Neural cell (in vitro differentiated cells): ENCODE measurements around the gene SPATA2L.

ENCODE experiments used
- EP300 ChIP-seq: fragments of 450-650 bp; conservative IDR thresholded peaks from 2 replicates; pipeline ENCODE4 v1.6.1; 2014; ENCODE audit warnings: antibody characterized with exemption, mild to moderate bottlenecking, moderate library complexity; ENCODE audit not compliant: poor library complexity, severe bottlenecking
- RAD21 ChIP-seq: fragments of 450-650 bp; conservative IDR thresholded peaks from 2 replicates; pipeline ENCODE4 v1.6.1; 2014; ENCODE audit warnings: antibody characterized with exemption, mild to moderate bottlenecking, moderate library complexity
- TAF1 ChIP-seq: IDR thresholded peaks from 2 replicates; pipeline ENCODE4 v1.6.1; 2012; ENCODE audit warnings: low read depth
- TF ChIP-seq, protein P1 (sequence below): fragments of 450-650 bp; IDR thresholded peaks from 2 replicates; pipeline ENCODE4 v1.5.1; 2014; ENCODE audit warnings: antibody characterized with exemption, mild to moderate bottlenecking, moderate library complexity; ENCODE audit not compliant: poor library complexity, severe bottlenecking

DNA sequence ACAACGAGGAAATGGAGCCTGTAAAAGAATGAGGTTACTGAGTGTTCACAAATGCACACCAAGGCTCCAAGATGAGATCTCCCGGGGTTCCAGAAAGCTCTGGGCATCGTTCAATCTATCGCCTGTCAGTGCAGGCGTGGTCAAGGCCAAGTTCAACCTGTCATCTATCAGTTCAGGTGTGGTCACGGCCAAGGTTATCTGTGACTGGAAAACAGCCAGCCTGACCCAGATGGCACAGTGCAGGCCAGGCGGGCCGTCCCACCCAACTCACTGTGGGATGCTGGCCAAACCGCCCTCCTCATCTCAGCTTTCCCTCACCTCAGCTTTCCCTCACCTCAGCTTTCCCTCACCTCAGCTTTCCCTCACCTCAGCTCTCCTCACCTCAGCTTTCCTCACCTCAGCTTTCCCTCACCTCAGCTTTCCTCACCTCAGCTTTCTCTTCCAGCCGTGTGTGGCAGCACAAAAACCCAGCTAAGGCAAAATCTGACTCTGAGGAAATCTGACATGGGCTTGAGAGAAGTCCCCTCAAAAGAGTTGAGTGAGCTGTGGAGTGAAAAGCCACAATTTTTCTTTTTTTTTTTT is 46.4 kb downstream of the SPATA2L start:
- TF ChIP-seq, protein P1, sequence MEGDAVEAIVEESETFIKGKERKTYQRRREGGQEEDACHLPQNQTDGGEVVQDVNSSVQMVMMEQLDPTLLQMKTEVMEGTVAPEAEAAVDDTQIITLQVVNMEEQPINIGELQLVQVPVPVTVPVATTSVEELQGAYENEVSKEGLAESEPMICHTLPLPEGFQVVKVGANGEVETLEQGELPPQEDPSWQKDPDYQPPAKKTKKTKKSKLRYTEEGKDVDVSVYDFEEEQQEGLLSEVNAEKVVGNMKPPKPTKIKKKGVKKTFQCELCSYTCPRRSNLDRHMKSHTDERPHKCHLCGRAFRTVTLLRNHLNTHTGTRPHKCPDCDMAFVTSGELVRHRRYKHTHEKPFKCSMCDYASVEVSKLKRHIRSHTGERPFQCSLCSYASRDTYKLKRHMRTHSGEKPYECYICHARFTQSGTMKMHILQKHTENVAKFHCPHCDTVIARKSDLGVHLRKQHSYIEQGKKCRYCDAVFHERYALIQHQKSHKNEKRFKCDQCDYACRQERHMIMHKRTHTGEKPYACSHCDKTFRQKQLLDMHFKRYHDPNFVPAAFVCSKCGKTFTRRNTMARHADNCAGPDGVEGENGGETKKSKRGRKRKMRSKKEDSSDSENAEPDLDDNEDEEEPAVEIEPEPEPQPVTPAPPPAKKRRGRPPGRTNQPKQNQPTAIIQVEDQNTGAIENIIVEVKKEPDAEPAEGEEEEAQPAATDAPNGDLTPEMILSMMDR: no peak
- no peak for TF ChIP-seq TAF1
- no peak for TF ChIP-seq RAD21
- no peak for TF ChIP-seq EP300
